ENCODE data around the gene GDI1.

GDI1 gene

GRCh38 chrX:154441564-154441963 is 4.6 kb downstream of the GDI1 start:
- Histone ChIP-seq H3K4me3 (ENCODE audit: low read depth, low read length) (no peak overlapping the region), H3K27ac (ENCODE audit: extremely low read depth, low read depth, low read length) (no peak overlapping the region), H3K4me1 (ENCODE audit: control insufficient read depth, insufficient read depth, low read length) (no peaks in the 10 kb centered on the region), H3K9me3 (ENCODE audit: control insufficient read depth, insufficient read depth, low read depth, low read length) (no peaks in the 10 kb centered on the region), H3K36me3 (ENCODE audit: control insufficient read depth in 2 of 2, insufficient read depth in 1 of 2, low read length in 2 of 2) (peaks cover 7 to 65% of the 10 kb centered on the region in 2 experiments; a peak in 2 of 3 replicates)
- CTCF ChIA-PET = interaction anchor here (0.6 kb wide), 1 partner anchor 43 kb away, joined by 4 read pairs; the partner anchor contains the start of gene RPL10
- TF ChIP-seq ZNF664 (tag by site-specific recombination; IDR thresholded peaks at IDR 0.05) = no peak
- no peak for TF ChIP-seq ZBTB17 (tag by site-specific recombination; IDR thresholded peaks at IDR 0.05)
- TF ChIP-seq ZNF211 (tag by site-specific recombination; IDR thresholded peaks at IDR 0.05; ENCODE audit: low read depth) = no peak
- no peak for TF ChIP-seq ZNF366 (tag by site-specific recombination; conservative IDR thresholded peaks at IDR 0.05)
- no peak for TF ChIP-seq ZNF2 (tag by site-specific recombination; IDR thresholded peaks at IDR 0.05)
- TF ChIP-seq ZNF24 (tag by site-specific recombination; IDR thresholded peaks at IDR 0.05) = no peak
- POLR2A ChIA-PET = interaction anchor here (1.2 to 3.0 kb wide), 3 partner anchors 16 to 30 kb away, joined by 3 to 13 read pairs (median 4); partner anchors contain the start of genes PLXNA3 and TAFAZZIN

- Histone ChIP-seq H3K27ac (ENCODE audit: extremely low read depth, low read depth, low read length) (no peak overlapping the region), H3K9me3 (ENCODE audit: control insufficient read depth, insufficient read depth, low read depth, low read length) (no peaks in the 10 kb centered on the region), H3K4me3 (ENCODE audit: low read depth, low read length) (no peak overlapping the region), H3K36me3 (ENCODE audit: control insufficient read depth in 2 of 2, insufficient read depth in 1 of 2, low read length in 2 of 2) (peaks cover 7 to 71% of the 10 kb centered on the region in 2 experiments; a peak in 2 of 3 replicates), H3K4me1 (ENCODE audit: control insufficient read depth, insufficient read depth, low read length) (no peaks in the 10 kb centered on the region)
- peak; percentile 64 for TF ChIP-seq ZBTB6 (tag by site-specific recombination; IDR thresholded peaks at IDR 0.05)
- no peak for TF ChIP-seq TRIM28 (IDR thresholded peaks at IDR 0.05; ENCODE audit: borderline replicate concordance, low read length)
- ChIA-PET CTCF (interaction anchor here (0.6 kb wide), 1 partner anchor 44 kb away, joined by 4 read pairs; the partner anchor contains the start of gene RPL10), POLR2A (interaction anchor here (0.6 to 3.0 kb wide), 4 partner anchors 15 to 31 kb away, joined by 3 to 13 read pairs (median 4); partner anchors contain the start of genes PLXNA3 and TAFAZZIN)
Measured at GRCh38 chrX:154441984-154442707, 5.2 kb downstream of the GDI1 start.

- CTCF ChIA-PET = interaction anchor here (0.7 kb wide), 1 partner anchor 29 kb away, joined by 4 read pairs; no protein-coding TSS in a partner anchor
- POLR2A ChIA-PET = interaction anchor here (3.0 kb wide), 1 partner anchor 32 kb away, joined by 13 read pairs; the partner anchor contains the start of gene TAFAZZIN
- H3K9me3 ChIP-seq (ENCODE audit: control insufficient read depth, insufficient read depth, low read depth, low read length) = no peaks in the 10 kb centered on the region
- H3K4me3 ChIP-seq (ENCODE audit: low read depth, low read length) = peak overlapping the region; percentile 30
- H3K27ac ChIP-seq (ENCODE audit: extremely low read depth, low read depth, low read length) = peak overlapping the region; percentile 49; the same call in 1 of the 2 replicates
- H3K4me1 ChIP-seq (ENCODE audit: control insufficient read depth, insufficient read depth, low read length) = no peaks in the 10 kb centered on the region
- H3K36me3 ChIP-seq (ENCODE audit: control insufficient read depth in 2 of 2, insufficient read depth in 1 of 2, low read length in 2 of 2) = peaks cover 11 to 79% of the 10 kb centered on the region in 2 experiments; a peak in 2 of 3 replicates
- no peak for TF ChIP-seq AEBP2 (tag by site-specific recombination; IDR thresholded peaks at IDR 0.05; ENCODE audit: borderline replicate concordance)
- TF ChIP-seq GLIS2 (tag by site-specific recombination; IDR thresholded peaks at IDR 0.05) = peak; percentile 71
- TF ChIP-seq ZBTB20 (tag by site-specific recombination; IDR thresholded peaks at IDR 0.05) = peak; percentile 80
- no peak for TF ChIP-seq ATF2 (tag by site-specific recombination; IDR thresholded peaks at IDR 0.05; ENCODE audit: low read depth)
- peak; percentile 46; the same call in 1 of the 2 replicates for TF ChIP-seq PATZ1 (tag by site-specific recombination; IDR thresholded peaks at IDR 0.05)
- TF ChIP-seq ZNF335 (tag by site-specific recombination; conservative IDR thresholded peaks at IDR 0.05) = peak; percentile 49
- 0 out of 2 replicates have a peak, but pooled peaks have one; percentile 18 for TF ChIP-seq KLF8 (tag by site-specific recombination; IDR thresholded peaks at IDR 0.05)
- TF ChIP-seq PRDM10 (tag by site-specific recombination; IDR thresholded peaks at IDR 0.05) = no peak
- TF ChIP-seq SCRT2 (tag by site-specific recombination; IDR thresholded peaks at IDR 0.05) = no peak
- no peak for TF ChIP-seq SETDB1 (IDR thresholded peaks at IDR 0.05; ENCODE audit: insufficient read length, low read length)
- no peak for TF ChIP-seq ZNF112 (tag by site-specific recombination; IDR thresholded peaks at IDR 0.05)
Measured at GRCh38 chrX:154443479-154443910, 6.5 kb downstream of the GDI1 start.

Measured in HEK293 (cell line).